ENCODE measurements around the gene GRSF1.

DNA sequence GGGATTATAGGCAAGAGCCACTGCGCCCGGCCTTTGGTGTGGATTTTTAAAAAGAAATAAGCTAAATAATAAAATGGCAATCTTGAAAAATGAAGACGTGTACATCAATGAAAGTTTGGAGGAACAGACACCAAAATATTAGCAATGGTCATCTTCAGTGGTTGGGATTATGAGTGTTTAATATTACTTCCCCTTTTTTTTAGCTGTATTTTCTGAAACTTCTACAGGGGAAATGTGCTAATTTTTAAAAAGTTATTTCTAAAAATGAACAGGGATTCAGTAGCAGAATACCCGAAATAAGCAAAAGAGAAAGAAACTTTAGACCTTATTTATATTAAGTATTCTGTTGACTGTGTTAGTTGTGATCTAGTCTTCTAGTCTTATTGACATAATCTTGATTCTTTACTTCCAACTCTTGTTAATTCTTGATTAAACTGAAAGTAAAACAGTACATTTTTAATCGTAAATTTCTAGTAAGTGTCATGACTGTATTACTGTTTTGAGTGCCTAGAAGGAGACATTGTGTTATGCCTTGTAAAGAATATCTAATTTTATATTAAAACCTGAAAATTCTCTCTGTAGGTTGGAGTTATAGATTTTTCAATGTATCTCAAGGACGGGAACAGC, 66.6 kb downstream of the GRSF1 start:
- TF ChIP-seq, protein P1, sequence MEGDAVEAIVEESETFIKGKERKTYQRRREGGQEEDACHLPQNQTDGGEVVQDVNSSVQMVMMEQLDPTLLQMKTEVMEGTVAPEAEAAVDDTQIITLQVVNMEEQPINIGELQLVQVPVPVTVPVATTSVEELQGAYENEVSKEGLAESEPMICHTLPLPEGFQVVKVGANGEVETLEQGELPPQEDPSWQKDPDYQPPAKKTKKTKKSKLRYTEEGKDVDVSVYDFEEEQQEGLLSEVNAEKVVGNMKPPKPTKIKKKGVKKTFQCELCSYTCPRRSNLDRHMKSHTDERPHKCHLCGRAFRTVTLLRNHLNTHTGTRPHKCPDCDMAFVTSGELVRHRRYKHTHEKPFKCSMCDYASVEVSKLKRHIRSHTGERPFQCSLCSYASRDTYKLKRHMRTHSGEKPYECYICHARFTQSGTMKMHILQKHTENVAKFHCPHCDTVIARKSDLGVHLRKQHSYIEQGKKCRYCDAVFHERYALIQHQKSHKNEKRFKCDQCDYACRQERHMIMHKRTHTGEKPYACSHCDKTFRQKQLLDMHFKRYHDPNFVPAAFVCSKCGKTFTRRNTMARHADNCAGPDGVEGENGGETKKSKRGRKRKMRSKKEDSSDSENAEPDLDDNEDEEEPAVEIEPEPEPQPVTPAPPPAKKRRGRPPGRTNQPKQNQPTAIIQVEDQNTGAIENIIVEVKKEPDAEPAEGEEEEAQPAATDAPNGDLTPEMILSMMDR (conservative IDR thresholded peaks at IDR 0.05): no peak
- TF ChIP-seq ZFX (IDR thresholded peaks at IDR 0.05): no peak
